GM12872 (cell line): ENCODE results near the gene AIFM2.

Source experiments
- TF ChIP-seq, protein P1 (sequence below): IDR thresholded peaks from 3 replicates; pipeline ENCODE4 v1.5.1; 2011; ENCODE audit warnings: low read depth, mild to moderate bottlenecking, low read length, moderate library complexity; ENCODE audit not compliant: insufficient read depth

AIFM2 gene

DNA sequence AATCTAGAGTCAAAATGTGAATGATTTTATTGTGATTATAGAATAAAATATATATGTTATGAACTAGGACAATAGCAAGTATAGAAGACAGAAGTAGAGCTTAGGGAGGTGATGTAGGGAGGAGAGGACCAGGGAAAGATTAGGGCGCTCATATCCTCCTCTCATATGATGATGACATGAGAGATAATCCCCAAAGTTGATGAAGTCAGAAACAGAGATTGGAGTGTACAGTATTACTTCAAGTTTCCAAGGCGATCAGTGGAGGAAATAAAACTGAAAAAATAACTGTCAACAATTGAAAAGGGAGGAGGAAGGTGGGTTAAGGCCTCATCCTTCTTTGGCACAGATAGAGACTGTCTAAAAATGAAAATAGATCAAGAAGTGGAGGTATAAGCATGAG, 65.0 kb downstream of the AIFM2 start:
- TF ChIP-seq, protein P1, sequence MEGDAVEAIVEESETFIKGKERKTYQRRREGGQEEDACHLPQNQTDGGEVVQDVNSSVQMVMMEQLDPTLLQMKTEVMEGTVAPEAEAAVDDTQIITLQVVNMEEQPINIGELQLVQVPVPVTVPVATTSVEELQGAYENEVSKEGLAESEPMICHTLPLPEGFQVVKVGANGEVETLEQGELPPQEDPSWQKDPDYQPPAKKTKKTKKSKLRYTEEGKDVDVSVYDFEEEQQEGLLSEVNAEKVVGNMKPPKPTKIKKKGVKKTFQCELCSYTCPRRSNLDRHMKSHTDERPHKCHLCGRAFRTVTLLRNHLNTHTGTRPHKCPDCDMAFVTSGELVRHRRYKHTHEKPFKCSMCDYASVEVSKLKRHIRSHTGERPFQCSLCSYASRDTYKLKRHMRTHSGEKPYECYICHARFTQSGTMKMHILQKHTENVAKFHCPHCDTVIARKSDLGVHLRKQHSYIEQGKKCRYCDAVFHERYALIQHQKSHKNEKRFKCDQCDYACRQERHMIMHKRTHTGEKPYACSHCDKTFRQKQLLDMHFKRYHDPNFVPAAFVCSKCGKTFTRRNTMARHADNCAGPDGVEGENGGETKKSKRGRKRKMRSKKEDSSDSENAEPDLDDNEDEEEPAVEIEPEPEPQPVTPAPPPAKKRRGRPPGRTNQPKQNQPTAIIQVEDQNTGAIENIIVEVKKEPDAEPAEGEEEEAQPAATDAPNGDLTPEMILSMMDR = no peak

DNA sequence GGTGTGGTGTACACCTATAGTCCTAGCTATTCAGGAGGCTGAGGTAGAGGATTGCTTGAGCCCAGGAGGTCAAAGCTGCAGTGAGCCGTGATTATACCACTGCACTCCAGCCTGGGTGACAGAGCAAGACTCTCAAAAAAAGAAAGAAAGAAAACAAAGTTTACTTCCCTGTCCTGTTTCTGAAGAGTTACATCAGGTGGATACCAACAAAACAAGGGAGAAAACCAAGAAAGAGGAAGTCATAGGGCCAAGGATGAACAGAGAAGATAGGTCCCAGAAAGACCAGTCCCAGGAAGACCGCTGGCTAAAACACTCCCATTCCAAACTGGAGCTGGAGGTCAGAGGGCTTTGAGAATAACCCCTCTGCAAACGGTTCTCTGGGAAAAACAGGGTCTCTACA, 66.4 kb downstream of the AIFM2 start:
- TF ChIP-seq, protein P1 = no peak

DNA sequence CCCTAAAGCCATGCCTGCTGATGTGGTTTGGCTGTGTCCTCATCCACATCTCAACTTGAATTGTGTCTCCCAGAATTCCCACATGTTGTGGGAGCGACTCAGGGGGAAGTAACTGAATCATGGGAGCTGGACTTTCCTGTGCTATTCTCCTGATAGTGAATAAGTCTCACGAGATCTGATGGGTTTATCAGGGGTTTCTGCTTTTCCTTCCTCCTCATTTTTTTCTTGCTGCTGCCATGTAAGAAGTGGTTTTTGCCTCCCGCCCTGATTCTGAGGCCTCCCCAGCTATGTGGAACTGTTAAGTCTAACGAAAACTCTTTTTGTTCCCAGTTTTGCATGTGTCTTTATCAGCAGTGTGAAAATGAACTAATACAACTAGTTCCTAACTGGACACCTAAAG, 68.1 kb downstream of the AIFM2 start:
- TF ChIP-seq, protein P1 = no peak

DNA sequence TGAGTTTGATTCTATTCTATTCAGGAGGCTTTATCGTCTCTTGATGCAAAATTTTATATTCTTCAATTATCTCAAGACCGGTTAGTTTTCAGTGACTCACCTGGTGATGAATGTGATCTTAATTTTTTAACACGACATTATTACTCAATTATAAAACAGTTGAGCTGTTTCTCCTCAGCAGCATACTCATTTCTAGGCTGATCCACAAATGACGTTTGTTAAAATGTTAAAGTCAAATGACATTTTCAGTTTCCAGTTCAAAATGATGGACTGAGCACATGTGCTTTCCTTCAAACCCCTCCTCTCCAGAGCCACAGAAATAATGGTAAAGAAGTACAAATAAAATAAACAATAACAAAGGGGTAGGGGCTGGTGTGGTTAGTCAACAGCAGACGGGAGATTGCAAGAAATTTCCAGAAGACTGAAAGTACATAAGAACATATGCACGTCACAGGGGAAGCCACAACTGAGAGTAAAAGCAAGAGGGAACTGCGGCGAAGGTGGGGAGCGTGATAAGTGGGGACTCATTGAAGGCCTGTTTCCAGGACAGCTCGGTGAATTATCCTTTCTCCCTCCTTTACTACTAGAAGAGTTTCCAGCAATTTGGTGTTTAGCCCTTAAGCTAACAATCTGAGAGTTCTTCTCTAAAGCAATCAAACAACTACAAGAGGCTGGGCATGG, 69.1 kb downstream of the AIFM2 start:
- TF ChIP-seq, protein P1 = no peak
